Hindlimb muscle (tissue), 1 donor: ENCODE data around the gene ARHGAP1. TPM values are rescaled to one million over a fixed set of nuclear protein-coding genes. Genes with fewer than 3 reads are reported as not detected.
A peak's percentile ranks its signal among the peaks of the same experiment; 100 is the strongest.

Source experiments
- DNase-seq: peaks from one replicate; pipeline ENCODE4 v3.0.0-alpha.2; 2013
- polyA plus RNA-seq: library from polyadenylated mRNA; unstranded; fragments of 120-200 nt; gene quantifications from one replicate; pipeline ENCODE4 v1.2.1, GENCODE V29; 2013; ENCODE audit not compliant: insufficient read length

ARHGAP1 gene
- polyA plus RNA-seq, 1 donor: 38.5 TPM

DNA sequence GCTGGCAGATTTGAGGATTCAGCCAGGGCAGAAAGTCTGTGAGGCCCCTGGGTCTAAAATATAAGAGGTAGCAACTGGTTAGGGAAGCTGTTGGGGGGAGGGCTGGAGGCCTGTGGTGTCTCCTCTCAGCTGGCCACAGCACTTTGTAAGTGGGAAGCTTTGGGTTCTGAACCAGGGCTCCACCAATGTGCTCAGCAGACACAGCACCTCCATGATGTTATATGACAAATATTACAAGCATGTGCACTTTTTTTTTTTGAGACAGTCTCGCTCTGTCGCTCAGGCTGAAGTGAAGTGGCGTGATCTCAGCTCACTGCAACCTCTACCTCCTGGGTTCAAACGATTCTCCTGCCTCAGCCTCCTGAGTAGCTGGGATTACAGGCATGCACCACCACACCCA, 8.0 kb downstream of the ARHGAP1 start:
- DNase-seq: no peak

DNA sequence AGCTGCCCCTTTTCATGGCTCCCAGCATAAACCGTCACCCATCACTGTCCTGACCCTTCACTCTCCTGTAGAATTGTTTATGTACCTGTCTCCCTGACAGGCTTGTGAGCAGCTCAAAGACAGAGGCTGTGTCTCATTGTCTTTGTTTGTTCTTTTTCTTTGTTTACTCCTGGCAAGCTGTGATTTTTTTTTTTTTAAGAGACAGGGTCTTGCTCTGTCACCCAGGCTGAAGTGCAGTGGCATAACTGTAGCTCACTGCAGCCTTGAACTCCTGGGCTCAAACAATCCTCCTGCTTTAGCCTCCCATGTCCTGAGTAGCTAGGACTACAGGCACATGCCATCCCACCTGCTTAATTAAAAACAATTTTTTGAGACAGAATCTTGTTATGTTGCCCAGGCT, 9.7 kb downstream of the ARHGAP1 start:
- DNase-seq: no peak

DNA sequence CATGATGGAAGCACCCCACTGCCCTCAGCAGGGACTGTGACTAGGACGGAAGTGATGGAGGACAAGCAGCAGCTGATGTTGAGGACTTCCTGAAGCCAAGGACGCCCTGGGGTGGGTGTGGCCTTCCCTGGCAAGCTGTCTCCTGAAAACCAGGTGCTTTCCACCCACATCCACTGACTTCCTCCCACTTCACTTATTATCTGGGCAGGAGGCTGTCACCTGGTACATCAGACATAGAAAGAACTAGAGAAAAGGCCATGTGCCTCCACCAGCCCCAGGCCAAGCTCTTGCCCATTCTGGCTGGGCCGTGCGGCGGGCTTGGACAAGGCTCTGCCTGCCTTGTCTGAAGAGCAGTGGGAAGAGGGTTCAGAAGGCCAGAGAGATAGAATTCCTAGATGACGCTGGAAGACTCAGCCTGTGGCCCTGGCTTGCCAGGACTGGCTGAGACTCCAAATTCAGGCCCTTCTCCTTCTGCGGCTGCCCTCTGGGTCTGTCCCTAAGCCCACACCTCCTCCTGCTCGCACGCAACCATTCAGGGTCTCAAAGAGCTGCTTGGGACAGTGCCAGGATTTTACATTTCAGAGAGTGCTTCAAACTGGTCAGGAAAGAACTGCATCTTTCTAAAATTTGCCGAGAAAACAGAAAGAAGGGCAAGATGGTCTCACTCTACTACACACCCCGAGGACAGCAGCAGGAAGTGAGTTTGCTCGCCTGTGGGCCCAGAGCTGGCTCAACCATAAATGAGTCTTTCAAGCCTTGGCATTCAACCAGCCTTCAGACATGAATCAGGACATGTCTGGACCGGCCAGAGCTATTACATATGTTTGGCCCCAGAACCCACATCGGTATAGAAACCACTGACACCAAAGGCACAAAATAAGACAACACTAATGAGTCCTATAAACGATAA, 13.3 kb downstream of the ARHGAP1 start:
- DNase-seq: no peak

DNA sequence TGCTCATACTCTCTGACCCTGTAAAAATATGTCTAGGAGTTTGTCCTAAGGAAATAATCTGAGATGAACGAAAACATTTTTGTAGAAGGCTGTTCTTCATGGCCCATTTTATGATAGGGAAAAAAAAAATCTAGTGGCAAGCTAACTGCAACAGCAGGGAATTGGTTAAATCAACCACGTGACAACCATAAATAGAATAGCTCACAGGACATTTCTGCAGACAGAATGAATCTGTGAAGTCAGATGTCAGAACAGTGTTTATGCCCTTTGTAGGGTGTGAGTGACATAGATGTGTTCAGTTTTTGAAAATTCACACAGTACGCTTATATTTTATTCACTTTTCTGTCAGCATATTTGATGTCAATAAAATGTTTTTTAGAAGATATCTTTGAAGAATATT, 16.1 kb downstream of the ARHGAP1 start:
- DNase-seq: no peak

DNA sequence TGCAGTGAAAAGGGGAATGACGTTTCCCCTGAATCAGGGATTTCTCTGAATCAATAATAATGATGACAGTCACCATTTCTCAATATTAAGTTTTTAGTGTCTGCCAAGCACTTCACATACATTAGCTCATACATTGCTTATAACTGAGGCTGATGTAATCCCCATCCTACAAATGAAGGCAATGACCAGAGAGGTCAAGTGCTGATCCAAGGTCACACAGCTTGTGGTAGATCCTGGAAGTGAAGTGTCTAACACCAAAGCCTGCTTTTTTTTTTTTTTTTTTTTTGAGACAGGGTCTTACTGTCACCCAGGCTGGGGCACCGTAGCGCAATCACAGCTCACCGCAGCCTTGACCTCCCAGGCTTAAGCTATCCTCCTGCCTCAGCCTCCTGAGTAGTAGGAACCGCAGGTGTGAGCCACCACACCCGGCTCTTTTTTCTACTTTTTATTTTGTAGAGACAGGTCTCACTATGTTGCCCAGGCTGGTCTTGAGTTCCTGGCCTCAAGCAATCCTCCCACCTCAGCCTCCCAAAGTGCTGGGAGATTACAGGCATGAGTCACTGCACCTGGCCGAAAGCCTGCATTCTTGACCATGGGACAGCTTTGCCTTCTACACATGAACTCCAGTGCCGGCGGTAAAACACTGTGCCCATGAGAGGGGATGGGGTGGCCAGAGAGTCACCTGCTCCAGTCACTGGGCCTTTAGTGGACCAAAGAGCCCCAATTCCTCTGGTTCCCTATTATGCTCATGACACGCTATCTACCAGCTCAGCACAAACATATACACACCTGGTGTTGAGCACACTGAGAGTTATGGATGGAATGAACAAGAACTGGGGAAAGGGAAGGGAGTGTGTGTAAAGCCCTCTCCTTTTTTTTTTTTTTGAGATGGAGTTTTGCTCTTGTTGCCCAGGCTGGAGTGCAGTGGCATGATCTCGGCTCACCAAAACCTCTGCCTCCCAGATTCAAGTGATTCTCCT, 17.4 kb downstream of the ARHGAP1 start:
- no peak for DNase-seq

DNA sequence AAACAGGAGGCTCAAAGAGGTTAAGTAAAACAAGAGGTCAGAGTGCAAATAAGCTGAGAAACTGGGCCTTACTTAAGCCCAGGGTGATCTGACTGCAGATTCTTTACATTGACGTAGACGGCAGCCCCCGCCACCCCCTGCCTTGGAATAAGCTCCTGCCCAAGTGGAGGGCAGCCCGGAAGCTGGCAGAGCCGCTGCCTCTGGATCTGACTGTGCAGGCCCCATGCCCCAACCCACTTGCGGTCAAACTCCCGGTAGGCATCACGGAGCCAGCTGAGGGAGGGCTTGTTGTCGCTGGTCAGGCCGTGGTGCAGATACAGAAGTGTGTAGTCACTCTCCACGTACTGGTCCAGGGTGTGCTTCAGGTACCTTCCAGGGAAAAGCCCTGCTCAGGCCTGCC, 18.6 kb downstream of the ARHGAP1 start:
- DNase-seq: no peak

DNA sequence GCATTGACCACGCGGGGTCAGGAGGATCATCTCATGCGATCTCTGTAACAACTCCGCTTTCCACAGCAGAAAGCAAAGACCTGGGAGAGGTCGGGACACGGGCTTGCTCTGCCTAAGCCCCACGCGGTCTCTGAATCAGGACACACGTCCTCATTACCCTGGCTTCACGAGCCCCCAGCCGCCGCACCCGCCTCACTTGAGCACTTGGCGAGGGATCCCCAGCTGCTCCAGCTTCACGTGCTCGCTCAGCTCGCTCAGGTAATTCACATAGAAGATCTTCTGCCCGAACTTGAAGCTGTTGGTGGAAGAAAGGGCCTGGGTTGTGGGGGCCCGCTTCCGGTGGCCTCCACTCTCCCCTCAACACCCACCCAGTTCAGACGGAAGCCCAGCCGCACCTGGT, 19.6 kb downstream of the ARHGAP1 start:
- DNase-seq: no peak

DNA sequence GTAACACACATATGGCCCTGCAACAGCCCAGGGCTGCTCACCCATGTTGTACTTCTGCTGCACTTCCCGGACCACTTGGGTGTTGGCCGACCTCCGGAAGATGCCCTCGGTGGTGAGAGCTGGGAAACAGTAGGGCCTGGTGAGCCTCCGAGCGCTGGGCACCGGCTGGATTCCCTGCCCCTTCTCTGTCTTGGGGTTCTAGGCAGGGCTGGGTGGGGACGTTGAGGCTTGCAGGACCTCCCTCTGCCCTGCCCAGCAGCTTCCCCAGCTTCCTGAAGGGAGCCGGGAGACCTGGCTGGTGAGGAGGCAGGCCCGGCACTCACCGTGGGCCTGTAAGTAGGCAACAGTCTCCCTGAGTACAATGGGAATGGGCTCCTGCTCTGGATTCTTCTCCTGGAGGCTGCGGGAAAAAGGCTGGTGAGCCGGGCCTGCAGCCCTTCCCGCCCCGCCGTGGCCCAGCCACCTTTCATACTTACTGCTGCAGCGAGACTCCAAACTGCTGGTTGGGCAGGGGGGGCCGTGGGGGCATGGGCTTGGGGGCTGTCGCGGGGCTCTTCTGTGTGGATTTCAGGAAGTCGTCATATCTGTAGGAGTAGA, 20.2 kb downstream of the ARHGAP1 start:
- no peak for DNase-seq

DNA sequence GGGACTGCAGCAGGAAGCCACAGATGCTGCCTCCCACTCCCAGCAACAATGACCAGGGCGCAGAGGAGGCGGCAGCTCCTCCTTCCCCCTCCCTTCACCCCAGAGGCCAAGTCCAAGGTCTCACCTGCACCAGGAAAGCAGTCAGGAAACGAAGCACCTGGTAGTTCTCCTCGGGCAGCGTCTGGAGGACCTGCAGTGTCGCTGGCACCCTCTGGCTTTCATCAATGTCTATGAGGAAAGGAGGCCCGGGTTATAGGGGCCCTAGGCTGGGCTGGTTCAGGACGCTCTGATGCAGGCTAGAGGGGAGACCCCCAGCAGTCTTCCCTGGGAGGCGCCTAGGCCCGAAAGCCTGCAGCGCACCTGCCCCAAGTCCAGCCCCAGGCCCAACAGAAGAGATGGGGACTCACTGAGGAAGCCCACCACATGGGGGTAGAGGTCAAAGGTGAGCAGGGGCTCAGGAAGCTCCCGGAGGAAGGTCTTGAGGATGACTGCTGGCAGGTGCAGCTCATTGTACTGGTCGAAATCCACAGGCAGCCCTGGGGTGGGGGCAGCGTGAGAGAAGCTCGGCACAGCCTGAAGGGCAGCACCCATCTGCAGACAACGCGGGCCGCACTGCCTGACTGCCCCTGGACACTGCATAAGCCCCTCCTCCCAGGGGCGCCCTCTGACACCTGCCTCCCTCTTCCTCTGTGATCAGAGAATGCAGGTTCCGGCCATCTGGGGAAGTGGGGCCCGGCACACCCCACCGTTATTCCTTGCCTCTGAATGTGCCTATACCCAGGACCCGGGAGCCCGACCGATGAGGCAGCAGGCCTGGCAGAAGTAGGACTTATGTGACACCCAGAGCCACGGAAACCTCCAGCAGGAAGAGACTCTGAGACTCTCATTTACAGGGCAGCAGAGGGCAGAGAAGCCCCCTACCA, 20.9 kb downstream of the ARHGAP1 start:
- no peak for DNase-seq

DNA sequence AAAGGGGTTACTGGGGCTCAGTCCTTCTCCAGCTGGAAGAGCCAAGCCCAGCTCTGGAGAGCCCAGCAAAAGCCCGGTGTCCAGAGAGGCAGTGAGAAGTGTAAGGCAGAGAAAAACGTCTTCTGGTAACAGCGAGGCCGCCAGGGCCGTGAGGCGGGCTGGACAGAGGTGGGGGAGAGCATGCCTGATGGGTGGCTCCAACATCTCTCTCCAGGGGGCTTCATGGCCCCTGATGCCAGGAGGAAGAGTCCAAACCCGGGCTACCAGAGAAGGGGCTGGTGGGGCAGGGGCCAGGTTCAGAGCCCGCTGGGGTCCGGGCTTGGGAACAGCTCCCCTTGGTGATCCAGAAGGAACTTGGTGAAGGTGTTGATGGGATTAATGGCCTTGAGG, 21.7 kb downstream of the ARHGAP1 start:
- DNase-seq: no peak

DNA sequence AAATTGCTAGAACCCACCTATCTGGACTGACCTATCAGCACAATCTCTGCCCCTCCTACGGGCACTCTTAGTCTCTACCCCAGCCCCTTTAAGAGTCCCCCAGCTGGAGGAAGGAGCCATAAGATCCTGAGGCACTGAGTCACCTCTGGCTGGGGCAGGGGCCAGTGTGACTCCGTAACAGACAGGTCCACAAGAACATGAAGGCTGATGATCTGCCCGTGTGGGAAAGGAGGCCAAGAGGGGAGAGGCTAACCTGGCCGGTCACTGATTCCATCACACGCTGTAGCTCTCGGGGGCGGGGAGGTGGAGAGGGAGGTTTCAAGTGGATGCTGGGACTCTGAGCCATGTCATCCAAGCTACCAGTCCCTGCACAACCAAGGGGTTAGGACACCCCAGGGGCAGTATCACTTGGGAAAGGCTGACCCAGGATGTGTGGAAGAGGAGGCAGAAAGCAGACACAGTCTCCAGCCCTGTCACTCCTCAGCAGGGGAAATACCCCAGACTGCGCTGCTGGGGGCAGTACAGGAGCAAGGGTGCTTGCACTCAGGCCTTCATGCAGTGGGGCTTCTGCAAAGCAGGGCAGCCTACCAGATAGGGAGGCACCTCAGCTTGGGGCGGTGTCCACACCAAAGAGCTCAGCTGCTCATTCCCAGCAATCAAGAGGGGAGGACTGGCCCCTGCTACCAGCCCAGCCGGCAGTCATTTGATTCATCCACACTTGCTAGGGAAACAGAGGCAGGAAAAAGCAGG, 22.3 kb downstream of the ARHGAP1 start:
- no peak for DNase-seq

DNA sequence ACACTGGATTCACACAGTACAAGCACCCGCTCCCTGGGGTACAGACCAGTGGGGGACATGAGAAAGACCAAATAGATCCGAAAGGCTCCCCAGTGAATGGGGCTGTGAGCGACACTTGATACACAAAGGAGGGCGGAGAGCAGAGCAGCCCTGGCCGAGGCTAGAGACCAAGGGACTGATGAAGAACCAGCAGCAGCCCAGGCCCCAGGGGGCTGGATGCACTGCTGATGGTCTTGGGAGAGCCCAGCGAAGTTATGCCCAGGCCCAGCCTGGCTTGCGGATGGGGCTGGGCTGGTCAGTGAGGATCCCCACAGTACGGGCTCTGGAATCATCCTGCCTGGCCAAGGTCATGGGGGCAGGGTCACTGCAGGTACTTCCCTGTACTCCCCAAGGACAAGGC, 23.2 kb downstream of the ARHGAP1 start:
- no peak for DNase-seq

DNA sequence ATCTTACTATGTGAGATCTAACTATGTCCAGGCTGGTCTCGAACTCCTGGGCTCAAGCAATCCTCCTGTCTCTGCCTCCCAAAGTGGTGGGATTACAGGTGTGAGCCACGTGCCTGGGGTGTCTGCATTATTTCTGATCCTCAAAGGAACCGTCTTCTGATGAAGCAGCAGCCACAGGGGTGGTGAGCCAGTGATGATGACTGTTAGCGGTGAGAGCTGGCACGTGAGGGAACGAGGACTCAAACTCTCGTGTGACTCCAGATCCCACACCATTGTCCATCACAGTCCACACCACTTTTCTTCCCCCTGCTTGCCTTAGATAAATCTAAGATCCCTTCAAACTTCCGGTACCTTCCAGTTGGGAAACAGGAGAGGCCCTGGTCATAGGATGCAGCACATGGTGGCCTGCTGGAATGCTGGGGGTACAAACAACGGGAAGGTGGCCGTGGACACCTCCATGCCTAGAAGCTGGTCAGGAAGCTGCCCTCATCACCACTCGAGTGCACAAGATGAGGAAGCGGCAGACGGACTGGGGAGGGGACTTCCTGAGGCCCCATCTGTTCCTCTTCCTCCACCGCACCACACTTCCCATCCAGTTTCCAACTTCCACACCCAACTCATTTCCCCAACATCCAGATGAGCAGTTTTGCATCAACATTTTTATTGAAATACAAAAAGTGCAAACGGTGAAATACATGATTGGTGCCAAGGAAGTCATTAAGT, 23.8 kb downstream of the ARHGAP1 start:
- no peak for DNase-seq

DNA sequence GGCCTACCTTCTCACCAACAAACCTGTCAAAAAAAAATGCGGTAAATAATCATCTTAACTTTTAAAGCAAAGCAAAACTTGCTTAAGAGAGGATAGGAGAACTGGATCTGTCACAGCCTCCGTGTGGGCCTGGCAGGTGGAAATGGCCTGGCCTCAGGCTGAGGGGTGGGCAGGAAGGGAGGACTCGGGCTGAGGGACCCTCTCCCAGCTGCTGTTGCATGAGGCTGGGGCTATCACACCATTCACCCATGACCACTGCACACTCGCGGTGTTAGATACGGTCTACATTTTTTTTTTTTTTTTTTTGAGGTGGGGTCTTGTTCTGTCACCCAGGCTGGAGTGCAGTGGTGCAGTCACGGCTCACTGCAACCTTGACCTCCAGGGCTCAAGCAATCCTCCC, 24.5 kb downstream of the ARHGAP1 start:
- no peak for DNase-seq

DNA sequence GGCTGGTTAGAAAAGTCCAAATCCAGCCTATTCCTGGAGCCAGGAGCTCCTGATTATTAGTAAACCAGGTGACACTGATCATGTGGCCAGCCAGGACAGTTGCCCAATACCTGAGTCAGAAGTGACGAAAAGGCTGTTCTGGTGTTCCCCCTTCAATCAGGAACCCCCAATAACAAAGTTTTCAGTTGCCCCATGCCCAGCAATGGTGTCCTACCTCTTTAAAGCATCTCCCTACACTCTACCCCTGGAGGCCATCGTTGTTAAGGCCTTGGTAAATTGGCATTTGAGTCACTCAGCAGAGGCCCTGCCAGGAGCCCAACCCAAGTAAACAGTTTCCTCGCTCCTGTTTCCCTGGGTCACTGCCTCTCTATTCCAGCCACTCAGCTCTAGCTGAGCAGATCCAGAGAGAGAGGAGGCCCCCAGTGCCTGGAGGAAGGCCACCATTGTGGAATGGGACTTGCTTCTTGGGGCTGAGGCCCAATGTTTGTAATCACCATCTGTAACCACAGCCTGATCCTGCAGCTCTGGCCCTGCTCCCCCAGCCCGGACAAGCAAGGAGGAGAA, 25.0 kb downstream of the ARHGAP1 start:
- DNase-seq: peak; percentile 40

DNA sequence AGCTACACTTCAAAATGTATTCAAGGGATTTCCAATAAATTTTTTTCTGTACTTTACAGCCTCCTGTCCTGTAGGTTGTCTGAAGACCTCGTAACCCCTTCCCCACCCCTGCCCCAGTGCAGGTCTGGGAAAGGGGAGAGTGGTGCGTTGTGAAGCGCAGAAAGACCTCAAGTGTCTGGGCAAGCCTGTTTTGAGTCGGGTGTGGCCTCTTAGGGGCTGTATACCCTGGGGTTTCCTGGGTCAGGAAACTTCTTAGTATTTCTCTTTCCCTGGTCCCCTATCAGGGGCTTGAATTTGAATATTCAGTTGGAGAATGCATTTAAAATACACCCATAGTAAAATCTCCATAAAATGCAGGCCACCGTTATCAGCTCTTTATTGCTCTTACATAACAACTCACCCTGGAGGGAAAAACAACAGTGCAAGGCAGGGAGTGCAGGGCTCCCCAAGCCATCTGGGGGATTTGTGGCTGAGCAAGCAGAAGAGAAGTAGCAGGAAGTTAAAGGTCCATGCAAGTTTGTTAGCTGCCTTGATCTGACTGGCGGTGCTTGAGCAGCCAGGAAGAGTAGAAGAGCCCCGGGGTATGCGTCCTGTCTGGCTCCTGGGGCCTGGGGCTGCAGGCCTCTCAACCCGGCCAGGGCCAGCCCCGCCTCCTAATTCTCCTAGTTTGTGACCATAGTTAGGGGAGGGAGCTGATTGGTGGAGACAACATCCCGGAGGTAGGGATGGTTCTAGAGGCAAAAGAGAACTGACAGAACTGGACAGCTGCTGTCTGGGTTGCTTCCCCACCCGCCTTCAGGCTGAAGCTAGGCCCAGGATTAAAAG, 25.7 kb downstream of the ARHGAP1 start:
- peak; percentile 50 for DNase-seq

DNA sequence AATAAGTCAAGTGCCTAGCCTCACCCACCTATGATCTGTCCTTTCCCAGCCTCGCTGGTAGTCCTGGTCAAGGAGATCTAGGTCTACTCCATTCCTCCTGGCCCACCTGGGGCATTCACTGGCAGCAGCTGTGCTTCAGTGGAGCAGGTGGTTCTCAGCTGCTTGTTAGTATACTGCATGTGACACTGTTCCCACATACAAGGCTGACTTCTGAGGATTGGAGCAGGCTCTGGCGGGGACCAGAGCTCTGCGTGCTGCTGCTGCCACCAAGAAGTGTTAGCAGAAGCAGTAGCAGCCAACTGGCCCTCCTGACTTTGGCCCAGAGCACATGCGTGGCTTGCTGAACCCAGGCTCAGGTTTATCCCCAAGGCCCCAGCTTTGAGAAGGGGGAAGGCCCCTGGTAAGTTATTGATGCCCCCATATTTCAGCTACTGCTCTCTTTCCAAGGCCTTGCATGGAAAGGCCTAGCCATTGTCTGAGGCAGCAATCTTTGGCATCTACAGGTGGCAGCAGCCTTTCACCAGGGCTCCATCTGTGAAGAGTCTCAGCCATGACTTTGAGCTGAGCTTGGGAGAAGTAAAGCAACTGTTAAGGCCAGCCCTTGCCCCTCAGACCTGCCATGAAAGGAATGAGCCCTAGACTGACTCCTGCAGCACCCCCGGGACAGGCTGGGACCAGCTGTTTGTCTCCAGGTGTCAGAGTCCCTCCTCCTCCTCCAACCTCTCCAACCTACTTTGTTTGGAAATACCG, 26.5 kb downstream of the ARHGAP1 start:
- DNase-seq: no peak

DNA sequence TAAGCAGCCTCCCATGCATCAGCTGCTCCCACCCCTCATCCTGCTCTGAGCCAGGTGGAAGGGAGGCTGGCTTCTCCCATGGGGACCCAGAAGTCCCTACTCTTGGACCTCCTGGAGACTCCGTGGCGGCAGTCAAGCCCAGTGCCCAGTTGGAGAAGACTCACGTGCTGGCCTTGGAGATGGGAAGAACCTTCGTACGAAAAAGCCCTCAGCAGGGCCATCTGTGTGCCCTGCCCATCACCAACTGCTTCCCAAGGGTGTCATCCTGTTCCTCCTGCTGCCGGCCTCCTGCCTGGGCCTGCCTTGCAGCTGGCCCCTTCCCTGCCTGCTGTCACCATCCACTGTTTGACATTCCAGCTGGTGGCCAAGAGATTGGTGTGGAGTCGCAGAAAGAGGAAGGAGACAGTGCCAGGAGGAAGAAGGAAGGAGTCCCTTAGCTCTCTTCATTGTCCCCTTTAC, 28.0 kb downstream of the ARHGAP1 start:
- DNase-seq: no peak
